Keratinocyte (primary cell): ENCODE data around the gene TIAM1. TPM values are rescaled to one million over a fixed set of nuclear protein-coding genes. Genes with fewer than 3 reads are reported as not detected.

ENCODE experiments used
- DNase-seq: peaks from one replicate; pipeline ENCODE4 v3.0.0-alpha.2; 2011; ENCODE audit warnings: low read depth, missing footprints, low spot score
- FAIRE-seq: peaks from 2 replicates; lab custom pipeline; 2011; peaks lifted over from hg19 to GRCh38; lab: Jason Lieb, UNC
- H2AFZ ChIP-seq: 2 replicates; pipeline ENCODE4 v1.6.0; 2012; ENCODE audit warnings: low read length, control low read depth, inconsistent platforms; ENCODE audit not compliant: control insufficient read depth
- H3K27ac ChIP-seq: 2 replicates; pipeline ENCODE4 v1.5.1; 2011; ENCODE audit warnings: low read length; ENCODE audit not compliant: control insufficient read depth, insufficient read depth
- H3K27me3 ChIP-seq: 3 replicates; pipeline ENCODE4 v1.6.0; 2011; ENCODE audit warnings: low read length; ENCODE audit not compliant: control insufficient read depth, insufficient read depth; ENCODE audit errors: extremely low read depth
- H3K36me3 ChIP-seq, 2 experiments: 2 replicates in 1 of 2; 3 replicates in 1 of 2; pipeline ENCODE4 v1.5.1; 2011; ENCODE audit warnings: low read length in 2 of 2, mild to moderate bottlenecking in 1 of 2; ENCODE audit not compliant: control insufficient read depth in 2 of 2, insufficient read depth in 2 of 2; ENCODE audit errors: extremely low read depth in 1 of 2
- H3K4me1 ChIP-seq: 3 replicates; pipeline ENCODE4 v1.5.1; 2011; ENCODE audit warnings: low read length; ENCODE audit not compliant: control insufficient read depth, insufficient read depth; ENCODE audit errors: extremely low read depth
- H3K4me2 ChIP-seq: 3 replicates; pipeline ENCODE4 v1.6.0; 2011; ENCODE audit warnings: low read depth, low read length; ENCODE audit not compliant: control insufficient read depth, insufficient read depth; ENCODE audit errors: extremely low read depth
- H3K4me3 ChIP-seq, 3 experiments: fragments of 200-600 bp in 1 of 3; sonication (generic) in 1 of 3; 2 replicates in 2 of 3; 3 replicates in 1 of 3; pipeline ENCODE4 v1.5.1; 2011 to 2016; ENCODE audit warnings: low read length in 3 of 3, mild to moderate bottlenecking in 3 of 3, control low read depth in 2 of 3, inconsistent platforms in 1 of 3, low read depth in 1 of 3, mixed read lengths in 1 of 3, mixed run types in 1 of 3, moderate library complexity in 1 of 3; ENCODE audit not compliant: control insufficient read depth in 2 of 3, insufficient read depth in 2 of 3; ENCODE audit errors: extremely low read depth in 1 of 3
- H3K79me2 ChIP-seq: 2 replicates; pipeline ENCODE4 v1.6.0; 2012; ENCODE audit warnings: low read length; ENCODE audit not compliant: control insufficient read depth, insufficient read depth
- H3K9ac ChIP-seq: 3 replicates; pipeline ENCODE4 v1.6.0; 2011; ENCODE audit warnings: low read length; ENCODE audit not compliant: control insufficient read depth, insufficient read depth; ENCODE audit errors: extremely low read depth
- H3K9me1 ChIP-seq: 3 replicates; pipeline ENCODE4 v1.6.0; 2011; ENCODE audit warnings: low read length; ENCODE audit not compliant: control insufficient read depth, insufficient read depth; ENCODE audit errors: extremely low read depth
- H3K9me3 ChIP-seq: 2 replicates; pipeline ENCODE4 v1.5.1; 2012; ENCODE audit warnings: low read depth, low read length; ENCODE audit not compliant: control insufficient read depth
- H4K20me1 ChIP-seq: 3 replicates; pipeline ENCODE4 v1.6.0; 2011; ENCODE audit warnings: low read length; ENCODE audit not compliant: control insufficient read depth, insufficient read depth; ENCODE audit errors: extremely low read depth
- EZH2 ChIP-seq: IDR thresholded peaks from one replicate; pipeline ENCODE4 v1.6.1; 2012; ENCODE audit warnings: inconsistent platforms, mild to moderate bottlenecking, low read length, moderate library complexity
- dilution Hi-C: fragments of 300-500 bp; cut with MboI; formaldehyde crosslinking; loops from one replicate; pipeline ENCODE4 v1.7.0; 2020; ENCODE audit warnings: low sequenced_read_pairs; ENCODE audit not compliant: extremely low pct_ligation_motif_present
- polyA plus RNA-seq, 5 experiments: library from polyadenylated mRNA; depleted of rRNA in 3 of 5; stranded (reverse) in 3 of 5; stranded (forward) in 1 of 5; unstranded in 1 of 5; fragments of >200 nt; gene quantifications; 1 replicate in 1 of 5; 2 replicates in 3 of 5; 3 replicates in 1 of 5; pipeline versions ENCODE4 v1.2.1 to v1.2.3, GENCODE V29; 2011 to 2012; ENCODE audit warnings: missing spikeins in 2 of 5, low read depth in 1 of 5, low replicate concordance in 1 of 5
- TF ChIP-seq, protein P1 (sequence below), 3 experiments: IDR thresholded peaks in 1 of 3; conservative IDR thresholded peaks in 1 of 3; optimal IDR thresholded peaks in 1 of 3; 2 replicates in 2 of 3; 3 replicates in 1 of 3; pipeline versions ENCODE3 to v1.5.1; 2011; ENCODE audit warnings: low read length in 3 of 3, mild to moderate bottlenecking in 3 of 3, moderate library complexity in 2 of 3, control low read depth in 1 of 3, inconsistent platforms in 1 of 3; ENCODE audit not compliant: insufficient read depth in 2 of 3; ENCODE audit errors: extremely low read depth in 1 of 3

TIAM1 gene
- polyA plus RNA-seq, 1 donor (not counting 4 experiments of a cell fraction or from before 2014, with no cell fraction given): 8.3 TPM

- dilution Hi-C loops: no loop called here
- no peak for FAIRE-seq
- no peaks in the 10 kb centered on the region for H3K79me2 ChIP-seq
- no peak for DNase-seq
- H4K20me1 ChIP-seq: no peaks in the 10 kb centered on the region
- H2AFZ ChIP-seq: no peak overlapping the region
- H3K9me3 ChIP-seq: no peaks in the 10 kb centered on the region
- H3K4me1 ChIP-seq: no peaks in the 10 kb centered on the region
- TF ChIP-seq, protein P1, sequence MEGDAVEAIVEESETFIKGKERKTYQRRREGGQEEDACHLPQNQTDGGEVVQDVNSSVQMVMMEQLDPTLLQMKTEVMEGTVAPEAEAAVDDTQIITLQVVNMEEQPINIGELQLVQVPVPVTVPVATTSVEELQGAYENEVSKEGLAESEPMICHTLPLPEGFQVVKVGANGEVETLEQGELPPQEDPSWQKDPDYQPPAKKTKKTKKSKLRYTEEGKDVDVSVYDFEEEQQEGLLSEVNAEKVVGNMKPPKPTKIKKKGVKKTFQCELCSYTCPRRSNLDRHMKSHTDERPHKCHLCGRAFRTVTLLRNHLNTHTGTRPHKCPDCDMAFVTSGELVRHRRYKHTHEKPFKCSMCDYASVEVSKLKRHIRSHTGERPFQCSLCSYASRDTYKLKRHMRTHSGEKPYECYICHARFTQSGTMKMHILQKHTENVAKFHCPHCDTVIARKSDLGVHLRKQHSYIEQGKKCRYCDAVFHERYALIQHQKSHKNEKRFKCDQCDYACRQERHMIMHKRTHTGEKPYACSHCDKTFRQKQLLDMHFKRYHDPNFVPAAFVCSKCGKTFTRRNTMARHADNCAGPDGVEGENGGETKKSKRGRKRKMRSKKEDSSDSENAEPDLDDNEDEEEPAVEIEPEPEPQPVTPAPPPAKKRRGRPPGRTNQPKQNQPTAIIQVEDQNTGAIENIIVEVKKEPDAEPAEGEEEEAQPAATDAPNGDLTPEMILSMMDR (optimal IDR thresholded peaks at IDR 0.05 in 1 of 3, IDR thresholded peaks at IDR 0.05 in 1 of 3, conservative IDR thresholded peaks at IDR 0.05 in 1 of 3; ENCODE audit: extremely low read depth in 1 of 3, insufficient read depth in 2 of 3, low read length in 3 of 3): no peak
- no peak for TF ChIP-seq EZH2
- no peak overlapping the region for H3K27ac ChIP-seq
- no peak overlapping the region for H3K4me2 ChIP-seq
- H3K36me3 ChIP-seq: no peaks in the 10 kb centered on the region
- no peak overlapping the region for H3K4me3 ChIP-seq
- H3K9ac ChIP-seq: no peak overlapping the region
- H3K27me3 ChIP-seq: no peaks in the 10 kb centered on the region
- H3K9me1 ChIP-seq: no peaks in the 10 kb centered on the region
These were observed 233.0 kb downstream of the TIAM1 start for GRCh38 chr21:31111093-31111492.

GRCh38 chr21:31110430-31110829 lies 233.6 kb downstream of the TIAM1 start:
- Histone ChIP-seq H3K9ac (no peak overlapping the region), H3K4me2 (no peak overlapping the region), H2AFZ (no peak overlapping the region), H3K4me3 (no peak overlapping the region), H3K9me1 (no peaks in the 10 kb centered on the region), H3K9me3 (no peaks in the 10 kb centered on the region), H3K79me2 (no peaks in the 10 kb centered on the region), H4K20me1 (no peaks in the 10 kb centered on the region), H3K27me3 (no peaks in the 10 kb centered on the region), H3K27ac (no peak overlapping the region), H3K4me1 (no peaks in the 10 kb centered on the region), H3K36me3 (no peaks in the 10 kb centered on the region)
- dilution Hi-C loops: no loop called here
- TF ChIP-seq, protein P1 (optimal IDR thresholded peaks at IDR 0.05 in 1 of 3, IDR thresholded peaks at IDR 0.05 in 1 of 3, conservative IDR thresholded peaks at IDR 0.05 in 1 of 3; ENCODE audit: extremely low read depth in 1 of 3, insufficient read depth in 2 of 3, low read length in 3 of 3): no peak
- TF ChIP-seq EZH2: no peak
- DNase-seq (no peak), FAIRE-seq (no peak)
